ENCODE data around the gene CBLN3.

DNA sequence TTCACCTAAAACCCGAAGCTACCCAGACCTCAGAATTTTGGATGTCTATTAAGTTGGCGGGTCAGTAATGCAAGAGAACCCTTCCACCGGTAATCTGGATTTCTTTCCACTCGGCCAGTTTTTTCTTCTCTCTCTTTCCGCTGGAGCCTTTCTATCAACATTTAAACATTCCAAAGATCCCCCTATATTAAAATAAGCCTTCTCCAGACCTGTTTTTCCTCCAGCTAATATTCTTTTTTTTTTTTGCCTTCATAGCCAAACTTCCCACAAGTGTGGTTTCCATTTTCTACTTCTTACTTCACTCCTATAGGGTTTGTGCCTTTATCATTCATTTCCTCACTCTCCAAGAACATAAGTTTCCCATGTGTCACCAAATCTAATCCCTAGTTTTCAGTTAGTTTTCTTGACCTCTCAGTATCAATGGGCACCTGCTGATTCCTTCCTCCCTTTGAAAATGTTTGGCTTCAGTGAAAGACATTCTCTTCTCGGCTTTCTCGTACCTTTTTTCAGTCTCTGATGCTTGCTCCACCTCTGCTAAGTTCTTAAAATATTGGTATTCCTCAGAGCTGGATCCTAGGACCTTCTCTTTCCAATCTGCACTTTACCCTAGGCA is 13.7 kb upstream of the CBLN3 start:
- no peak for TF ChIP-seq POLR2AphosphoS5 (IDR thresholded peaks at IDR 0.05)
- TF ChIP-seq CTCF (IDR thresholded peaks at IDR 0.05; ENCODE audit: poor library complexity, severe bottlenecking), result no peak
- no peak for TF ChIP-seq TAF1 (IDR thresholded peaks at IDR 0.05; ENCODE audit: low read depth)
- TF ChIP-seq EP300 (conservative IDR thresholded peaks at IDR 0.05; ENCODE audit: poor library complexity, severe bottlenecking), result no peak
- no peak for TF ChIP-seq MXI1 (conservative IDR thresholded peaks at IDR 0.05; ENCODE audit: poor library complexity, severe bottlenecking)
- no peak for TF ChIP-seq SMC3 (conservative IDR thresholded peaks at IDR 0.05; ENCODE audit: poor library complexity)
